Measurements from ENCODE around the gene RCE1.
A peak's percentile ranks its signal among the peaks of the same experiment; 100 is the strongest.

RCE1 gene

GRCh38 chr11:66891851-66892660 lies 48.8 kb downstream of the RCE1 start:
- peak; percentile 64 for DNase-seq

GRCh38 chr11:66892911-66893310 lies 49.7 kb downstream of the RCE1 start:
- DNase-seq, result no peak

- no peak for DNase-seq
Observed at GRCh38 chr11:66894141-66894540, 50.9 kb downstream of the RCE1 start.
